Mesendoderm (in vitro differentiated cells): ENCODE measurements around the gene MAT2B.

Experiments used
- DNase-seq: peaks from one replicate; pipeline ENCODE4 v3.0.0; 2013
- H2AK5ac ChIP-seq: 2 replicates; pipeline ENCODE4 v1.6.1; 2013; ENCODE audit warnings: low read length, inconsistent platforms
- H2BK120ac ChIP-seq: 2 replicates; pipeline ENCODE4 v1.6.1; 2013; ENCODE audit warnings: low read depth, mild to moderate bottlenecking, low read length, moderate library complexity, mixed read lengths
- H2BK15ac ChIP-seq: replicated peaks from 2 replicates; pipeline ENCODE4 v1.6.1; 2013; ENCODE audit warnings: low read depth, mild to moderate bottlenecking, moderate library complexity
- H2BK5ac ChIP-seq: 2 replicates; pipeline ENCODE4 v1.6.1; 2013; ENCODE audit warnings: low read length, inconsistent platforms
- H3K18ac ChIP-seq: 2 replicates; pipeline ENCODE4 v1.6.1; 2013; ENCODE audit warnings: mild to moderate bottlenecking, low read length, mixed read lengths
- H3K23ac ChIP-seq: one replicate; pipeline ENCODE4 v1.6.1; 2013; ENCODE audit warnings: low read length
- H3K27ac ChIP-seq: 2 replicates; pipeline ENCODE4 v1.5.1; 2013; ENCODE audit warnings: low read depth, mild to moderate bottlenecking, inconsistent platforms, low read length, moderate library complexity
- H3K27me3 ChIP-seq: 2 replicates; pipeline ENCODE4 v1.6.1; 2013; ENCODE audit warnings: low read length, control low read depth, mild to moderate bottlenecking, inconsistent platforms; ENCODE audit not compliant: insufficient read depth, poor library complexity
- H3K36me3 ChIP-seq: 2 replicates; pipeline ENCODE4 v1.6.1; 2013; ENCODE audit warnings: low read length, inconsistent platforms; ENCODE audit not compliant: control insufficient read depth, insufficient read depth
- H3K4ac ChIP-seq: one replicate; pipeline ENCODE4 v1.6.1; 2013; ENCODE audit warnings: low read depth, mild to moderate bottlenecking, low read length, moderate library complexity
- H3K4me1 ChIP-seq: 2 replicates; pipeline ENCODE4 v1.6.1; 2013; ENCODE audit warnings: low read depth, low read length, inconsistent platforms; ENCODE audit not compliant: control insufficient read depth
- H3K4me2 ChIP-seq: 2 replicates; pipeline ENCODE4 v1.6.1; 2013; ENCODE audit warnings: low read length
- H3K4me3 ChIP-seq: 2 replicates; pipeline ENCODE4 v1.5.1; 2013; ENCODE audit warnings: mild to moderate bottlenecking, low read length
- H3K56ac ChIP-seq: one replicate; pipeline ENCODE4 v1.6.1; 2013; ENCODE audit warnings: low read length
- H3K79me1 ChIP-seq: 2 replicates; pipeline ENCODE4 v1.6.1; 2013; ENCODE audit warnings: low read length, inconsistent platforms
- H3K79me2 ChIP-seq: 2 replicates; pipeline ENCODE4 v1.6.1; 2013; ENCODE audit warnings: mild to moderate bottlenecking, low read length; ENCODE audit not compliant: control insufficient read depth, insufficient read depth
- H3K9ac ChIP-seq: 2 replicates; pipeline ENCODE4 v1.6.1; 2013; ENCODE audit warnings: low read length, inconsistent platforms
- H4K5ac ChIP-seq: one replicate; pipeline ENCODE4 v1.6.1; 2013; ENCODE audit warnings: low read length
- H4K8ac ChIP-seq: one replicate; pipeline ENCODE4 v1.6.1; 2013; ENCODE audit warnings: low read depth, mild to moderate bottlenecking, control low read depth, low read length, moderate library complexity
- WGBS: extraction: QIAGEN DNeasy Blood & Tissue Kit; methylation state at CpG from one replicate; pipeline ENCODE4 v1.1.7; 2013; ENCODE audit warnings: low lambda C conversion rate, missing lambda C conversion rate; ENCODE audit not compliant: insufficient coverage; ENCODE audit errors: extremely low coverage; 5-methylcytosine and 5-hydroxymethylcytosine counted together

MAT2B gene

DNA sequence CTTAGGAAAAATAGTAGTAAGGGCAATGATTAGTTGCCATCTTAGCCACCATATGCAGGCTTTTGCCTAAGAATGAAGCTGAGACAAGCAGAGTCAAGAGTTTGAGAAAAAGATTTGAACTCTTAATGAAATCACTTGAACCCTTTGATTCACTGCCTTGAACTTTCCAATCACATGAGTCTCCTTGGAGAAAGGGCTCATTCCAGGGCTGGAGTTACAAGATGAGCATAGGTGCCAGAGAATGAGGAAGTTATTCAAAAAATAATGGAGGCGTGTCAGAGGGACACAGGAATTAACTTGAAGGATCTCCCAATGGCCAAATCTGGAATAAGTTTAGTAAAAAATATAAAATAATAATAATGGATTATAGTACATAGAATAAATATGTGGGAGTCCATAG lies 35.3 kb downstream of the MAT2B start:
- Histone ChIP-seq H4K5ac (no peak overlapping the region), H3K4ac (no peak overlapping the region), H3K36me3 (no peaks in the 10 kb centered on the region), H2BK5ac (no peak overlapping the region), H2AK5ac (no peak overlapping the region), H3K27me3 (no peaks in the 10 kb centered on the region), H3K79me2 (no peaks in the 10 kb centered on the region), H4K8ac (no peak overlapping the region), H2BK15ac (no peak overlapping the region), H3K4me2 (no peak overlapping the region), H3K4me3 (no peak overlapping the region), H3K18ac (no peak overlapping the region), H3K4me1 (no peaks in the 10 kb centered on the region), H3K79me1 (no peaks in the 10 kb centered on the region), H3K56ac (no peak overlapping the region), H3K23ac (no peak overlapping the region), H3K27ac (no peak overlapping the region), H3K9ac (no peak overlapping the region), H2BK120ac (no peak overlapping the region)
- WGBS: no CpG with 5 or more reads among the region's 1 CpG
- no peak for DNase-seq

DNA sequence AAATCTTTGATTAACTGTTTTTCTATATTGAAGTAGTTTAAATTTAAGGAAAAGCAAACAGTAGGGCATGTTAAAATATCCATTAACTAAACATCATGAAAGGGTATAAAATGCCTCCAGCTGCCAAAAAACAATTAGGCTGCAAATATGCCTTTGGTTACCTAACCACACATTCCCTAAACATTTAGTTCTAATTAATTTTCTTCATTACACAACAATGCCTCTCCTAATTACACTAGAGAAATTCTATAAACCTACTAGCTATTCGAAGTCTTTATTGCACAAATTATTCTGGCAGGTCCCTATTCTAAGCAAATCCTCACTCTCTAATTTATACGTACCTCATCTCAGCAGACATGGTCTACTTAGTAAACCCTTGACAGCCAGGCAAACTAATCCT lies 37.4 kb downstream of the MAT2B start:
- Histone ChIP-seq H3K27ac (no peak overlapping the region), H2AK5ac (no peak overlapping the region), H3K79me2 (no peaks in the 10 kb centered on the region), H3K27me3 (no peaks in the 10 kb centered on the region), H4K8ac (no peak overlapping the region), H3K23ac (no peak overlapping the region), H3K18ac (no peak overlapping the region), H3K9ac (no peak overlapping the region), H3K36me3 (no peaks in the 10 kb centered on the region), H2BK5ac (no peak overlapping the region), H3K4ac (no peak overlapping the region), H2BK15ac (no peak overlapping the region), H3K56ac (no peak overlapping the region), H3K4me1 (no peaks in the 10 kb centered on the region), H3K79me1 (no peaks in the 10 kb centered on the region), H4K5ac (no peak overlapping the region), H3K4me2 (no peak overlapping the region), H3K4me3 (no peak overlapping the region), H2BK120ac (no peak overlapping the region)
- no peak for DNase-seq
- WGBS: 100% methylated on average over 1 of the region's 2 CpGs

DNA sequence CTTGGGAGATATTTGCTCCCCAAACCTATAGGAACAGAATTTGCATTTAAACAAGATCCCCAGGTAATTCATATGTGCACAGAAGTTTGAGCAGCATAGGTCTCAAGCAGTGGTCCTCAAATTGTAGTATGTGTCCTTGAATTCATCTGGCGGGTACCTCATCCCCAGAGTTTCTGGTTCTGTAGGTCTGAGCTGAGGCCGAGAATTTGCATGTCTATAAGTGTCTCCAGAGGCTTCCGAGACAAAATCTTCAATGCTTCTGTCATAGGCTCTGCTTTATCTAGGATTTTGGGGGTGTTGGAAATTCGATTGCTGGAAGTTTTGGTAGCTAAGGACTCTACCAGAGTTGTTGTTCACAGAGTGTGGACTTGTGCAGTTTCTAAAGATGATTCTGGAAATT lies 38.6 kb downstream of the MAT2B start:
- no peaks in the 10 kb centered on the region for H3K36me3 ChIP-seq
- WGBS: no CpG with 5 or more reads among the region's 4 CpGs
- no peak overlapping the region for H4K5ac ChIP-seq

DNA sequence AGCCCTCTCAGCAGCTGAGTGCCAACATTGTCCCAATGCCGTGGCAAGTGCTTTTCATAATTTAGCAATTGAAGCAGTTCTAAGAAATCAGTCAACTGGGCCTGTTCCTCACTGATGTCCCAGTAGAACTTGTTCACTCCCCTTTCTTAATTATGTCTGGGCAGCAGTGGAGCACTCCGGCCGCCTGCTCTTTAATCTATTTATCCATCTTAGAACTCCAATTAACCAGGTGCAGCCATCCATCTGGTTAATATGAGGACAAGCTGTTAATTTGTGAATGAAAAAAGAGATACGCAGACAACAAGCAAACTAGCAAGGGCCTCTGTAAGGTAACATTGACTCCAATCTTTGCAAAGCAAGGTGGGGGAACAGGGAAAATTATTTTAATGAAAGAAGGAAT lies 39.4 kb downstream of the MAT2B start:
- no CpG with 5 or more reads among the region's 4 CpGs for WGBS
- H2AK5ac ChIP-seq: no peak overlapping the region

More for the DNA sequence above, 38.6 kb downstream of the MAT2B start:
- H3K4me3 ChIP-seq: no peak overlapping the region
- H3K27ac ChIP-seq: no peak overlapping the region
- no peak overlapping the region for H3K4me2 ChIP-seq
- no peak overlapping the region for H2BK120ac ChIP-seq
- no peak overlapping the region for H2BK5ac ChIP-seq
- H3K4ac ChIP-seq: no peak overlapping the region
- no peaks in the 10 kb centered on the region for H3K79me2 ChIP-seq
- no peaks in the 10 kb centered on the region for H3K27me3 ChIP-seq
- no peak overlapping the region for H4K8ac ChIP-seq
- no peak overlapping the region for H2AK5ac ChIP-seq
- no peaks in the 10 kb centered on the region for H3K79me1 ChIP-seq
- H3K9ac ChIP-seq: no peak overlapping the region
- no peak overlapping the region for H2BK15ac ChIP-seq
- H3K23ac ChIP-seq: no peak overlapping the region
- H3K18ac ChIP-seq: no peak overlapping the region
- no peak for DNase-seq
- no peaks in the 10 kb centered on the region for H3K4me1 ChIP-seq
- no peak overlapping the region for H3K56ac ChIP-seq

DNA sequence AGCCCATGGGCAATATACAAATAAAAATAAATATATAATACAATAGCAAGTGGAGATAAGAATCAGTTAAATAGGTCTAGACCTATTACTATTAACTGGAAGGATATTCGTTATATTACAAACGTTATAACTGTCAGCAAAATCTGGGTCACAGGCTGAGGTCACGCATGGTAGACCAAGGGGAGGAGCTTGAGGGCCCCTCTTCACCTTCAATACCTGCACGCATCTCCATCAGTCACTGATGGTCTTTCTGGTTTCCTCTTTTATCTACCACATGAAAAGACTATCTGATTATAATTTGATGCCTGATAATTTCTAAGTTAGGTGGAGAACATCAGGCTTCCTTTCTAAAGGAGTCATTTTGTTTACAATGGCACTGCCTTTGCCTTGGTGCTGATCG lies 43.2 kb downstream of the MAT2B start:
- Histone ChIP-seq H3K4ac (no peak overlapping the region), H4K5ac (no peak overlapping the region), H3K79me2 (no peaks in the 10 kb centered on the region), H3K36me3 (no peaks in the 10 kb centered on the region), H4K8ac (no peak overlapping the region), H2BK15ac (no peak overlapping the region), H3K4me2 (no peak overlapping the region), H3K4me1 (no peaks in the 10 kb centered on the region), H3K79me1 (no peaks in the 10 kb centered on the region), H3K23ac (no peak overlapping the region), H2AK5ac (no peak overlapping the region), H3K27ac (no peak overlapping the region), H3K27me3 (no peaks in the 10 kb centered on the region), H3K56ac (no peak overlapping the region), H3K18ac (no peak overlapping the region), H3K9ac (no peak overlapping the region), H2BK120ac (no peak overlapping the region), H2BK5ac (no peak overlapping the region), H3K4me3 (no peak overlapping the region)
- WGBS: no CpG with 5 or more reads among the region's 5 CpGs
- DNase-seq: no peak

More for the DNA sequence above, 39.4 kb downstream of the MAT2B start:
- Histone ChIP-seq H3K56ac (no peak overlapping the region), H3K4me3 (no peak overlapping the region), H4K5ac (no peak overlapping the region), H4K8ac (no peak overlapping the region), H3K23ac (no peak overlapping the region), H3K36me3 (no peaks in the 10 kb centered on the region), H3K79me1 (no peaks in the 10 kb centered on the region), H2BK120ac (no peak overlapping the region), H3K4me1 (no peaks in the 10 kb centered on the region), H3K79me2 (no peaks in the 10 kb centered on the region), H2BK5ac (no peak overlapping the region), H3K27ac (no peak overlapping the region), H3K9ac (no peak overlapping the region), H2BK15ac (no peak overlapping the region), H3K4me2 (no peak overlapping the region), H3K18ac (no peak overlapping the region), H3K27me3 (no peaks in the 10 kb centered on the region), H3K4ac (no peak overlapping the region)
- DNase-seq: no peak

DNA sequence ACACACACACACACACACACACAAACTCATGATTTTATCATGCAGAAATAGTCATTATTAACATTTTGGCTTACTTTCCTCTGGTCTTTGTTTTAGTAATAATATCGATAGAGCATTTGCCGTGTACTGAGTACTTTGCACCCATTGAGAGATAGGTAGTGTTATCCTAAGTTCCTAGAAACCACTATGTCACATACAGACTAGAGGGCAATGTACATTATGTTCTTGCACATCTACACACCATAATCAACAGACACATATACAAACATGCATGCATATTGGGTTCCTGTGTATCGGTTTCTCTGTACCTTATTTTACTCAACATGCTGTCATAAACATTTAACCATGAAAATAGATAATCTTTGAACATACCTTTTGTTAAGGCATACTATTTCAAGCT lies 45.7 kb downstream of the MAT2B start:
- H3K27me3 ChIP-seq: no peaks in the 10 kb centered on the region
- no peak overlapping the region for H4K8ac ChIP-seq
- H3K4me2 ChIP-seq: no peak overlapping the region
- no peak overlapping the region for H2BK5ac ChIP-seq
- H3K4me3 ChIP-seq: no peak overlapping the region
- no peak overlapping the region for H4K5ac ChIP-seq
- no peak overlapping the region for H2BK15ac ChIP-seq
- H3K79me2 ChIP-seq: no peaks in the 10 kb centered on the region
- no peak overlapping the region for H3K23ac ChIP-seq
- no peaks in the 10 kb centered on the region for H3K4me1 ChIP-seq
- H2BK120ac ChIP-seq: no peak overlapping the region
- no peak overlapping the region for H3K4ac ChIP-seq
- no CpG with 5 or more reads among the region's 3 CpGs for WGBS
- H3K36me3 ChIP-seq: no peaks in the 10 kb centered on the region
- no peak overlapping the region for H3K9ac ChIP-seq
- H3K56ac ChIP-seq: no peak overlapping the region
- no peak overlapping the region for H3K27ac ChIP-seq
- DNase-seq: no peak
- no peak overlapping the region for H3K18ac ChIP-seq
- no peak overlapping the region for H2AK5ac ChIP-seq
- H3K79me1 ChIP-seq: no peaks in the 10 kb centered on the region
